ENCODE measurements around the gene BMP7. TPM values are rescaled to one million over a fixed set of nuclear protein-coding genes. Genes with fewer than 3 reads are reported as not detected.

BMP7 gene
- total and polyA plus RNA-seq, 2 donors (not counting 3 experiments of a cell fraction or from before 2014, with no cell fraction given): not detected

DNA sequence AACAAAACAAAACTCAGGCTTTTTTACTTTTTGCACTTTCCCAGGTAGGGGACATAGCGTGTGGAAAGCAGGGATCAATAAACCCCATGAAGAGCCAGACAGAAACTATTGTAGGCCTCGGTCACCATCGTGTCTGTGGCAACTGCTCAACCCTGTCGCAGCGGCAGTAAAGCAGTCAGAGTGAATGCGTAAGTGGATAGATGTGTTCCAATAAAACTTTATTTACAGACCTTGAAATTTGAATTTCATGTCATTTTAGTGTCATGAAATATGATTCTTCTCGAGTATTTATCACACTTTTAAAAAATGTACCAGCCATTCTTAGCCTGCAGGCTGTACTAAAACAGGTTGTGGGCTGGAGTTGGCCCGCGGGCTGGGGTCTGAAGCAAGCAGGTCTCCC, 14.5 kb downstream of the BMP7 start:
- POLR2A ChIA-PET: no interaction called here
- Histone ChIP-seq H3K4me1 (ENCODE audit: control insufficient read depth, extremely low read depth, insufficient read depth, low read length) (no peaks in the 10 kb centered on the region), H3K79me2 (ENCODE audit: control insufficient read depth, insufficient read depth, low read length) (no peaks in the 10 kb centered on the region), H3K27ac (ENCODE audit: insufficient read depth, low read depth, low read length) (no peak overlapping the region), H3K4me2 (ENCODE audit: insufficient read depth, low read length) (no peak overlapping the region), H4K20me1 (replicated peaks; ENCODE audit: control insufficient read depth, extremely low read depth, insufficient read depth, low read length) (no peaks in the 10 kb centered on the region), H3K4me3 (replicated peaks in 1 of 3; ENCODE audit: insufficient read depth in 1 of 3, low read depth in 1 of 3, low read length in 3 of 3) (no peak overlapping the region), H3K9me1 (replicated peaks; ENCODE audit: control insufficient read depth, extremely low read depth, insufficient read depth, low read length) (no peaks in the 10 kb centered on the region), H2AFZ (ENCODE audit: low read depth, low read length) (no peak overlapping the region), H3K9ac (replicated peaks; ENCODE audit: extremely low read depth, insufficient read depth, low read length) (no peak overlapping the region), H3K27me3 (ENCODE audit: control insufficient read depth in 2 of 2, insufficient read depth in 2 of 2, low read length in 2 of 2) (no peaks in the 10 kb centered on the region), H3K36me3 (ENCODE audit: control insufficient read depth in 2 of 2, extremely low read depth in 1 of 2, insufficient read depth in 2 of 2, low read length in 2 of 2) (no peaks in the 10 kb centered on the region), H3K9me3 (replicated peaks; ENCODE audit: control insufficient read depth, insufficient read depth, low read length) (no peaks in the 10 kb centered on the region)
- TF ChIP-seq POLR2AphosphoS5 (IDR thresholded peaks at IDR 0.05; ENCODE audit: insufficient read depth, low read depth, low read length) (no peak), POLR2A (IDR thresholded peaks at IDR 0.05; ENCODE audit: low read depth, low read length) (no peak), EZH2 (IDR thresholded peaks at IDR 0.05; ENCODE audit: borderline replicate concordance, low read depth, low read length, severe bottlenecking) (no peak), MYC (IDR thresholded peaks at IDR 0.05; ENCODE audit: low read depth, low read length) (no peak), GATA2 (IDR thresholded peaks at IDR 0.05; ENCODE audit: insufficient read depth, insufficient read length, low read depth, low read length) (no peak), JUN (IDR thresholded peaks at IDR 0.05; ENCODE audit: borderline replicate concordance, insufficient read depth, insufficient read length, low read depth) (no peak), FOS (IDR thresholded peaks at IDR 0.05; ENCODE audit: borderline replicate concordance, insufficient read depth, low read length) (no peak)
- TF ChIP-seq, protein P1, sequence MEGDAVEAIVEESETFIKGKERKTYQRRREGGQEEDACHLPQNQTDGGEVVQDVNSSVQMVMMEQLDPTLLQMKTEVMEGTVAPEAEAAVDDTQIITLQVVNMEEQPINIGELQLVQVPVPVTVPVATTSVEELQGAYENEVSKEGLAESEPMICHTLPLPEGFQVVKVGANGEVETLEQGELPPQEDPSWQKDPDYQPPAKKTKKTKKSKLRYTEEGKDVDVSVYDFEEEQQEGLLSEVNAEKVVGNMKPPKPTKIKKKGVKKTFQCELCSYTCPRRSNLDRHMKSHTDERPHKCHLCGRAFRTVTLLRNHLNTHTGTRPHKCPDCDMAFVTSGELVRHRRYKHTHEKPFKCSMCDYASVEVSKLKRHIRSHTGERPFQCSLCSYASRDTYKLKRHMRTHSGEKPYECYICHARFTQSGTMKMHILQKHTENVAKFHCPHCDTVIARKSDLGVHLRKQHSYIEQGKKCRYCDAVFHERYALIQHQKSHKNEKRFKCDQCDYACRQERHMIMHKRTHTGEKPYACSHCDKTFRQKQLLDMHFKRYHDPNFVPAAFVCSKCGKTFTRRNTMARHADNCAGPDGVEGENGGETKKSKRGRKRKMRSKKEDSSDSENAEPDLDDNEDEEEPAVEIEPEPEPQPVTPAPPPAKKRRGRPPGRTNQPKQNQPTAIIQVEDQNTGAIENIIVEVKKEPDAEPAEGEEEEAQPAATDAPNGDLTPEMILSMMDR (IDR thresholded peaks at IDR 0.05; ENCODE audit: extremely low read depth in 1 of 2, insufficient read depth in 1 of 2, low read depth in 1 of 2, low read length in 2 of 2): no peak
- TF ChIP-seq, protein P2, sequence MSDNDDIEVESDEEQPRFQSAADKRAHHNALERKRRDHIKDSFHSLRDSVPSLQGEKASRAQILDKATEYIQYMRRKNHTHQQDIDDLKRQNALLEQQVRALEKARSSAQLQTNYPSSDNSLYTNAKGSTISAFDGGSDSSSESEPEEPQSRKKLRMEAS (IDR thresholded peaks at IDR 0.05; ENCODE audit: insufficient read depth, insufficient read length): no peak
- BruUV-seq (replicated peaks): no TSS peak
- intact Hi-C loops (cut with micrococcal nuclease): no loop called here
- no peak for FAIRE-seq
- CTCF ChIA-PET: no interaction called here
- dilution Hi-C loops (cut with MboI; ENCODE audit: extremely low pct_ligation_motif_present, low sequenced_read_pairs): no loop called here
- DNase-seq (ENCODE audit: low read depth, low spot score): no peak

Data from endothelial cell of umbilical vein (primary cell).